HG03108 (cell line): ENCODE measurements around the gene GPRIN1.
A peak's percentile ranks its signal among the peaks of the same experiment; 100 is the strongest.

Source experiments
- ATAC-seq: cut with Tn5 transposase; IDR thresholded peaks from one replicate; pipeline ENCODE4 v1.9.1; 2021; ENCODE audit warnings: moderate library complexity; ENCODE audit not compliant: unreplicated experiment

Gene GPRIN1

GRCh38 chr5:176609724-176610434 lies at the start of gene GPRIN1:
Gene GPRIN1 (minus strand): TSS chr5:176610156. CDS start chr5:176599834, 10,322 bp downstream.
- ATAC-seq = peak; percentile 70

GRCh38 chr5:176659512-176659839 lies 49.5 kb upstream of the GPRIN1 start:
- no peak for ATAC-seq

- no peak for ATAC-seq
These were observed 49.0 kb upstream of the GPRIN1 start for GRCh38 chr5:176658817-176659511.

- ATAC-seq = peak; percentile 61
These were observed 48.1 kb upstream of the GPRIN1 start for GRCh38 chr5:176658007-176658599.

- ATAC-seq = no peak
These were observed 46.6 kb upstream of the GPRIN1 start for GRCh38 chr5:176656467-176656990.

GRCh38 chr5:176654856-176655255 lies 44.9 kb upstream of the GPRIN1 start:
- ATAC-seq = no peak

- no peak for ATAC-seq
These were observed 43.7 kb upstream of the GPRIN1 start for GRCh38 chr5:176653401-176654385.

- no peak for ATAC-seq
These were observed 42.2 kb upstream of the GPRIN1 start for GRCh38 chr5:176652136-176652535.

- no peak for ATAC-seq
These were observed 41.6 kb upstream of the GPRIN1 start for GRCh38 chr5:176651472-176651980.

- ATAC-seq = no peak
These were observed 40.5 kb upstream of the GPRIN1 start for GRCh38 chr5:176650354-176650884.

GRCh38 chr5:176648474-176649194 lies 38.7 kb upstream of the GPRIN1 start:
- ATAC-seq = no peak

GRCh38 chr5:176647843-176648473 lies 38.0 kb upstream of the GPRIN1 start:
- no peak for ATAC-seq

- ATAC-seq = peak; percentile 95
These were observed 37.3 kb upstream of the GPRIN1 start, which contains the start of gene TSPAN17 for GRCh38 chr5:176647030-176647842. Gene TSPAN17 (plus strand): TSS chr5:176647484. CDS start chr5:176647616, 132 bp downstream.

GRCh38 chr5:176646707-176647029 lies 36.7 kb upstream of the GPRIN1 start:
- ATAC-seq = no peak

- no peak for ATAC-seq
These were observed 36.2 kb upstream of the GPRIN1 start for GRCh38 chr5:176646049-176646706.

GRCh38 chr5:176644878-176645670 lies 35.1 kb upstream of the GPRIN1 start:
- ATAC-seq = no peak

GRCh38 chr5:176644294-176644693 lies 34.3 kb upstream of the GPRIN1 start:
- ATAC-seq = no peak
